HG02973 (cell line): ENCODE results near the gene WNK2.
"Not testable (repeated sequence)": the region's sequence is repeated elsewhere in the genome, so short reads cannot be mapped to it uniquely, and the experiment has no call there.

ENCODE experiments used
- ATAC-seq: cut with Tn5 transposase; IDR thresholded peaks from one replicate; pipeline ENCODE4 v1.9.1; 2021; ENCODE audit warnings: moderate library complexity; ENCODE audit not compliant: unreplicated experiment

The WNK2 gene

DNA sequence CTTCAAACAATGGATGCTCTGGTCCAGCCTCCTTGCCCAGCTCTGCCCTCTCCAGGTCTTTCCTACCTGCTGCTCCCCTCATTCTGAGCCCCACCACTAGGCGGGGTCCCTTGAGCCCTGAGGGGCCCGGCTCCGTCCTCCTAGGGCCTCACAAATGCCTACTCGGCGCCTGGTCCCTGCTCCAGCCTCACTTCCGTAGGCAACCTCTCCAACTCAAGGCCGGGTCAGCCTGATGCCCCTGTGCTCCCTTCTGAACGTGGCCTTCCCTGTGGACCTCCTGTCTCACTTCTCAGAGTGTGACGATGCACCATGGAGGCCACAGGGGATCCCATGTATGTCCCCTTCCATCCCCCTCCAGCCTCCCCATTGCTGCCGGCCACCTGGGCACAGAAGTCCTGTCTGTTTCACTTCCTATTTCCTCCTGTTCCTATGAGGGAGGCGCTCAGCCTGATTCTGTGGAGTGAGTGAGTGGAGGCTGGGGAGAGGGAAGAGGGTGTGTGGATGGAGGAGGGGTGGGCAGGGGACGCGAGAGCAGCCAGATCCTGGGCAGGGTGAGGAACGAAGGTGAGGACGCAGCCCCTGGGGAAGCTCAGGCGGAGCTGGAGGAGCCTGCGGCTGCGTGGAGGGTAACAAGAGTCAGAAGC is 140.4 kb downstream of the WNK2 start:
- no peak for ATAC-seq

DNA sequence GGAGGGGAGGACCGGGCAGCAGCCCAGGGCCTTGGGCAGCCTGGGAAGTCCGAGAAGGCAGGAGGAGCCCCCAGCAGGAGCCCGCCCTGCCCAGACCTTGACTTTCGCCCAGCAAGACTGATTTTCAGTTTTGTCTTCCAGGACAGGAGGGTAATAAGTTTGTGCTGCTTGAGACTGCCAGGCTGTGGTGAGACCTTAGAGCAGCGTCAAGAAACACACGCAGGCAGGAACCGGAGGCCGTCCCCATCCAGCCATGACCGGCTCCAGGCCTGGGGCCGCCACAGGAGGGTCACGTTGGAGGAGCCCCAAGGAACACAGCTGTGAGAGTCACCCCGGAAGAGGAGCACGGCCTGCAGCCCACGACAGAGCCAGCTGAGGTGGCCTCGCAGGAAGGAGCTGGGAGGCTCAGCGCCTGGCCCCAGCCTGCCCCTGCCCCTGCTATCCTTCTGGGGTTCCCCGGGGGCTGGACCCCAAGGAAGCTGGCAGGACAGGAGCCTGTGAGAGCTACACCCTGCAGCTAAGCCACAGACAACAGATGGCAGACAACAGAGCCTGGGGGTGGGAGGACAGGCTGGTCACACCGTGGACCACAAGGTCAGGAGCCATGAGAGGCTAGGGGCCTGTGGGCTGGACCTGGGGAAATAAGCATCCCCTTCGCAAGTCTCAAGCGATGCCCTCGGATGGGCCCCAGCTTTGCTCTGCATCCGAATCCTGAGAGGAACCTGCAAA is 141.5 kb downstream of the WNK2 start:
- ATAC-seq = no peak

DNA sequence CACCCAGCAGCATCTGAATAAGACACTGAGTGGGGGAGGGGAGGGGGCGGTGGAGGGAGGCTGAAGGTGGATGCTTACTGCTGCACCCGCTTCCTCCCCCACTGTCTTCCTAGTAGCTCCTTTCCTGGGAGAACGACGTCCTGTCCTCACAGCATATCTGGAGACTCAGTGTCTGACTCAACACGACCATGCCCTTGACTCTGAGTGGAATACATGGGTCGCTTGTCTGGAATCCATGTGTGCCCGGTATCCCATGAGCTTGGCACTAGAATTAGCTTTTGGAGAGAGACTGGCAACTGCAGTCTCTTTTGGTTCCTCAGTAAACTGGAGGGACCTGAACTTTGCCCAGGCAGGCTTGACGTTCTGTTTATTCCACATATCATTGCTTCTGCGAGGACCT is 142.1 kb downstream of the WNK2 start:
- no peak for ATAC-seq

DNA sequence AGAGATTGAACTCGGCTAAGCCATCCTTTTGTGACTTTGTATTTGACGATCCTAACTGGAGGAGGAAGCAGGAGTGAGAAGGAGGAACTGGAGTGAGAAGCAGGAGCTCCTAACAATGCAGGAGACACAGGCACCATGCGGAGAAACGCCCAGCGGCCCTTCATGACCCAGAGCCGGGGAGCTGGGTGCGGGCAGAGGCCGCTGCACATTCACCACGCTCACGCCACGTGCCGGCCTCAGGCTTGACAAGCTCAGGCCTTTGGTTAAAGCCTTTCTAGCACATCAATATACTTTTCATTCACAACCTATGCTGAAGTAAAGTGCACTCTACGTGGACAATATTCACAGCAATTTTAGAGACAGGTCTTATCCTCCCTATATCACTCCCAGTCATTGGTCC is 142.7 kb downstream of the WNK2 start:
- no peak for ATAC-seq

- no peak for ATAC-seq
Measured at GRCh38 chr9:93329629-93330280, 145.8 kb downstream of the WNK2 start.

GRCh38 chr9:93332317-93332716 is 148.4 kb downstream of the WNK2 start:
- no peak for ATAC-seq

GRCh38 chr9:93336720-93337119 is 152.8 kb downstream of the WNK2 start:
- no peak for ATAC-seq

DNA sequence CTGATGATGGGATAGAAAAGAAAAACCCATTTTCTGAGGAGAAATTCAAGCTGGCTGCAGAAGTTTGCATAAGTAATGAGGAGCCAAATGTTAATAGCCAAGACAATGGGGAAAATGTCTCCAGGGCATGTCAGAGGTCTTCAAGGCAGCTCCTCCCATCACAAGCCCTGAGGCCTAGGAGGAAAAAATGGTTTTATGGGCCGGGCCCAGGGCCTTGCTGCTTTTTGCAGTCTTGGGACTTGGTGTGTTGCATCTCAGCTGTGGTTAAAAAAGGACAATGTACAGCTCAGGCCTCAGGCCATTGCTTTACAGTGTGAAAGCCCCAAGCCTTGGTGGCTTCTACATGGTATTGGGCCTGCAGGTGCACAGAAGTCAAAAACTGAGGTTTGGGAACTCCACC is 154.3 kb downstream of the WNK2 start:
- not testable (repeated sequence) for ATAC-seq

- no peak for ATAC-seq
Measured at GRCh38 chr9:93340091-93340490, 156.2 kb downstream of the WNK2 start.

DNA sequence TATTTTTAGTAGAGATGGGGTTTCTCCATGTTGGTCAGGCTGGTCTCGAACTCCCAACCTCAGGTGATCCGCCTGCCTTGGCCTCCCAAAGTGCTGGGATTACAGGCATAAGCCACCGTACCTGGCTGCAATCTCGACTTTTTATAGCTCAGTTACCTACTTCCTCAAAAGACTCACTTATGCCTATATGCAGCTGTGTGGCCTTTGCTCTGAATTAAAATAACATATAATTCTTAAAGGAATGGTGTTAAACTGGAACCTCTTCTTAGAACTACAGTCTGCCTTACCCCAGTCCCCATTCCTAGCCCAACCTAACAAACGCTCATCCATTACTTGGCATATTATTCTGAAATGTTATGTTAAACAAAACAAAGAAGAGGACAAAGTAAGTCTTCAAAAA is 157.9 kb downstream of the WNK2 start:
- not testable (repeated sequence) for ATAC-seq

DNA sequence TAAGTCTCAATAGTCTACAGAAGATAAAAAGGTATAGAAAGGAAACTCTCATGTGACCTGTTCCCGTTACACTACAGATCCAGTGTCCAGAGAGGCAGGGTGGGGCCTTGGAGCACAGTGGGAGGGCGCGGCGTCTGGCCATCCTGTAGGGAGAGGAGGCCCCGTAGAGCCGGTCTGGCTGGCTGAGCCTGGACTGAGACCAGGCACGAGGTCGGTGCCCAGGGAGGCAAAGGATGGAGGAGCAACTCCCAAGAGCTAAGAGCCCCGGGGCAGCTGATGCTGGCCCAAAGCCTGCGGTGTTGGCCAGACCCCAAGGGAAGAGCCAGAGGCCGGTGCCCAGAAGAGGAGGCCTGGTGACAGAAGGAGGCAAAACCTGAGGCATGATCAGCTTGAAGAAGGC is 158.5 kb downstream of the WNK2 start:
- not testable (repeated sequence) for ATAC-seq

DNA sequence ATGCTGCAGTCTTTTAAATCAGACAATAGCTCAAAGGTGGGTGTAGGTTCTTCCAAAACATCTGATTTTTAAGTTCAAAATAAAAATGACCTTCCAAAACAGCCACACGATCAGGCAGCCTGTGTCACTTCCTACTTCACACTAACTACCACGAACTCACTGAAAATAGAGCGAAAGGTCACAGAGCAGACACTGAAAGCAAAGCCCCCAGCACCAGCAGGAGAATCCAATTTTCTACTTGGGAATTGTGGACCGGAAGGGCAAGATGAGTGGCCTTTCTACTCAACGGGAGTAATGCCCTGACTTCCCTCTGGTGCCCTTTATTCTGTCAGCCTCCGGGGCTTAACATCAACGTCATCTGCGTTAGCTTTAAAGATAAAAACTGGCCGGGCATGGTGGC is 159.7 kb downstream of the WNK2 start:
- ATAC-seq = no peak

- ATAC-seq = no peak
Measured at GRCh38 chr9:93345643-93346230, 161.8 kb downstream of the WNK2 start.

- ATAC-seq = no peak
Measured at GRCh38 chr9:93346231-93347112, 162.5 kb downstream of the WNK2 start.

GRCh38 chr9:93347371-93347975 is 163.5 kb downstream of the WNK2 start:
- ATAC-seq = not testable (repeated sequence)

DNA sequence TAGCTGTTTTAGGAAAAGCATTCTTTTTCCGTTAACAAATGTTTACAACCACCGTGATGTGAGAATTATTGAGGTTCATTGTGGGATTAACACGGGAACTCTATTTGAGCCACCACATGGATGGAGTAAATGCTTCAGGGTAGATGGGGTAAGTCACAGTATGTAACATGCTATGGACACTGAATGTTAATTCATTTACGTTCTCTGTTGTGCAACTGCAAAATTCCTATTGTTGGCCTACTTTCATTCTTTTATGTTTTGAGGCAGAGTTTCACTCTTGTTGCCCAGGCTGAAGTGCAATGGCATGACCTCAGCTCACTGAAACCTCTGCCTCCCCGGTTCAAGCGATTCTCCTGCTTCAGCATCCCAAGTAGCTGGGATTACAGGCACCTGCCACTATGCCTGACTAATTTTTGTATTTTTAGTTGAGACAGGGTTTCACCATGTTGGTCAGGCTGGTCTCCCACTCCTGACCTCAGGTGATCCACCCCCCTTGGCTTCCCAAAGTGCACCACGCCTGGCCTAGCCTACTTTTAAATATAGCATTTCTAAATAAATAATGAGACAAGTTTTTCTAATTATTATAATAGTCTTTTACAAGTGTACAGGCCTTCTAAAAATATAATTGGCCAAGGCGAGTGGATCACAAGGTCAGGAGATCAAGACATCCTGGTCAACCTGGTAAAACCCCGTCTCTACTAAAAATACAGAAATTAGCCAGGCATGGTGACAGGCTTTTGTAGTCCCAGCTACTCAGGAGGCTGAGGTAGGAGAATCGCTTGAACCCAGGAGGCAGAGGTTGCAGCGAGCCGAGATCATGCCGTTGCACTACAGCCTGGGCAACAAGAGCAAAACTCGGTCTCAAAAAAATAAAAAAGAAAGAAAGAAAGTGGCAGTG is 169.7 kb downstream of the WNK2 start:
- ATAC-seq = not testable (repeated sequence)

- ATAC-seq = no peak
Measured at GRCh38 chr9:93354451-93354850, 170.5 kb downstream of the WNK2 start.

DNA sequence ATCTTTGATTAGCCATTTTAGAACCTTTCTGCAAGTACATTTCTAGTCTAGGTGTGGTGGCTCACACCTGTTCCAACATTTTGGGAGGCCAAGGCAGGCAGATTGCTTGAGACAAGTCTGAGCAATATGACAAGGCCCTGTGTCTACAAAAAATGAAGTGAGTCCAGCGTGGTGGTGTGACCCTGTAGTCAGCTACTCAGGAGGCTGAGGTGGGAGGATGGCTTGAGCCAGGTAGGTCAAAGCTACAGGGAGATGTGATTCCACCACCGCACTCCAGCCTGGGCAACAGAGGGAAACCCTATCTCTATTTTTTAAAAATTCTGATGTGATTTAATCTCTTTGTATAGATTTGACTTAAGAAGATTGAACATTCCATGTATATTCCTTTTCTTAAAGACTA is 171.9 kb downstream of the WNK2 start:
- ATAC-seq = no peak

DNA sequence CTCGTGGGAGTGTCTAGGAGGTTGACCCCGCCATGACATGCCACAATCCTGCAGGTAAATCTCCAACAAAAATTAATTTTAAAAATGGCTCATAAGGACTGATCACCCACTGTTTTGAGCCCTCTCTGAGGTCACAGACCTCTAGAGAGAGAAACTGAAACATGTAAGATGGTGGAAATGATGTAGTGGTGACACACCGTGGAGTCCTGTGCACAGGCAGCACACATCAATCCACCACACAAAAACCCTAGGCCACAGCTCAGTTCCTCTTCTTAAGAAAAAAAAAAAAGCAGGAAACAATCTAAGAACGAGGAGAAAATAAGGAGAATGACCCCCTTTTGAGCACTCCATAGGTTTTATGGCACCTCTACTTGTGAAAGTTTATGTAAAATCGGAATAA is 173.7 kb downstream of the WNK2 start:
- ATAC-seq = no peak
